Measurements from ENCODE around the gene SEMA6A. TPM values are rescaled to one million over a fixed set of nuclear protein-coding genes. Genes with fewer than 3 reads are reported as not detected.

Gene SEMA6A
- total and polyA plus RNA-seq, 4 donors: 3.4 to 31.6 (median 12.0) TPM

DNA sequence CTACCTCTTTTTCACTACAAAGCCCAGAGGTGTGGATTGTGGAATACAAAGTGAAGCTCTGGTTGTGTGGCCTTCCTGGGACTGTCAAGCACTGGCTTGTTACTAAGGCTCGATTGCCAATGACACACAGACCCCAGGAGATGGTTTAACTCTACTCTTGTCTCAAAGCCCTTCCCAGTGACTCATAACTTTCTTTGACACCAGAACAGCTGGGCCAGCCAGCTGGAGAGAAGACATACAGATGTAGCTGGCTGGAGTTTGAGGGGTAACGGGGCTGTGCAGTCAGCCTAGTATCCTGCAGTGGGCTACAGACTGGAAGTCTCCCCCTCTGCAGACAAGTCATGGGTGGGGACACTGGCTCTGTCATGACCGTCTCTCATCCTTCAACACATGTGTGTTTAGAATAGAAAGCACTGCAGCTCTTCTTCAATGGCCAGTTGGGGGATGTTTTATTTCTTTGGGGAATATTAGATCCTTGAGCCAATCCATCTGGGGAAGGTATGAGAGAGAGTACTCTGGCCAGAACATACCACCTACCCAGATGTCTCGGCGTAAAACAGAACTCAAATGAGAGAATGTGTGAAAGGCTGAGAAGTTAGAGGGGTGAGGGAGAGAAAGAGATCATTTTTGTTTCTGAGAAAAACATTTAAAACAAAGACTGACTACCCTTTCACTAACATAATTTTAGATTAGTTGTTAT, 53.3 kb downstream of the SEMA6A start:
- Histone ChIP-seq H3K9me3 (ENCODE audit: control insufficient read depth in 4 of 4, insufficient read depth in 3 of 4, low read length in 3 of 4) (no peaks in the 10 kb centered on the region), H3K36me3 (ENCODE audit: control insufficient read depth in 4 of 4, insufficient read depth in 4 of 4, low read length in 4 of 4) (no peaks in the 10 kb centered on the region), H3K4me3 (no peak overlapping the region), H3K4me1 (ENCODE audit: control insufficient read depth in 5 of 5, insufficient read depth in 5 of 5, low read length in 5 of 5) (peaks cover 0 to 19% (median 3%) of the 10 kb centered on the region in 5 donors), H3K27ac (ENCODE audit: low read depth in 1 of 2, low read length in 1 of 2) (peak overlapping the region in 1 of 2 donors; percentile 41), H3K9ac (ENCODE audit: insufficient read depth in 1 of 2, low read length in 2 of 2) (no peak overlapping the region), H3K27me3 (ENCODE audit: control insufficient read depth in 3 of 3, insufficient read depth in 3 of 3, low read length in 2 of 3) (no peaks in the 10 kb centered on the region)
- 79 to 87% methylated on average over 5 of the region's 5 CpGs for WGBS, 2 donors
- DNase-seq (peak in 2 of 3 donors; percentile 35 to 57), ATAC-seq (ENCODE audit: insufficient read depth, low FRiP score) (no peak)
- TF ChIP-seq, protein P1, sequence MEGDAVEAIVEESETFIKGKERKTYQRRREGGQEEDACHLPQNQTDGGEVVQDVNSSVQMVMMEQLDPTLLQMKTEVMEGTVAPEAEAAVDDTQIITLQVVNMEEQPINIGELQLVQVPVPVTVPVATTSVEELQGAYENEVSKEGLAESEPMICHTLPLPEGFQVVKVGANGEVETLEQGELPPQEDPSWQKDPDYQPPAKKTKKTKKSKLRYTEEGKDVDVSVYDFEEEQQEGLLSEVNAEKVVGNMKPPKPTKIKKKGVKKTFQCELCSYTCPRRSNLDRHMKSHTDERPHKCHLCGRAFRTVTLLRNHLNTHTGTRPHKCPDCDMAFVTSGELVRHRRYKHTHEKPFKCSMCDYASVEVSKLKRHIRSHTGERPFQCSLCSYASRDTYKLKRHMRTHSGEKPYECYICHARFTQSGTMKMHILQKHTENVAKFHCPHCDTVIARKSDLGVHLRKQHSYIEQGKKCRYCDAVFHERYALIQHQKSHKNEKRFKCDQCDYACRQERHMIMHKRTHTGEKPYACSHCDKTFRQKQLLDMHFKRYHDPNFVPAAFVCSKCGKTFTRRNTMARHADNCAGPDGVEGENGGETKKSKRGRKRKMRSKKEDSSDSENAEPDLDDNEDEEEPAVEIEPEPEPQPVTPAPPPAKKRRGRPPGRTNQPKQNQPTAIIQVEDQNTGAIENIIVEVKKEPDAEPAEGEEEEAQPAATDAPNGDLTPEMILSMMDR (IDR thresholded peaks at IDR 0.05; ENCODE audit: control extremely low read depth, extremely low read depth): no peak

DNA sequence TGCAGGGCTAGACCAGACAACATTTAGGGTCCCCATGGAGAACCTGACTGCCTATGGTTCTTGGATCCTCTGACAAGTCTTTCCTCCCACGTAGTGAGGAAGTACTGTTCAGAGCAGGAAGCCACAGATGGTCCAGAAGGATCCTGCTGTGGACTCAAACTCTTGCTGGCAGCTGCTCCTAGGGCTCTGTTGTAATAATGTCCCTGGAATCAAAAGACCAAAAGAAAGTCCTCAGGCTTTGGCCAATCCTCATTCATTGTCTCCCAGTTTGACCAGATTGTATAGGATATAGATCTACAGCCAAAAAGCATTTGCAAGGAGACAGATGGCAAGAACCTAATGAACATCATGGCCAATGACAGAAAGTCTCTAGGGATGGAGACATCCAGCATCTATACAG, 53.9 kb downstream of the SEMA6A start:
- DNase-seq (no peak), ATAC-seq (ENCODE audit: insufficient read depth, low FRiP score) (no peak)
- no peak overlapping the region for H3K9ac ChIP-seq (ENCODE audit: insufficient read depth in 1 of 2, low read length in 2 of 2)
- H3K4me3 ChIP-seq: no peak overlapping the region
- WGBS, 2 donors: 19 to 38% methylated on average over 1 of the region's 1 CpG
- TF ChIP-seq, protein P1 (IDR thresholded peaks at IDR 0.05; ENCODE audit: control extremely low read depth, extremely low read depth): no peak
- H3K4me1 ChIP-seq (ENCODE audit: control insufficient read depth in 5 of 5, insufficient read depth in 5 of 5, low read length in 5 of 5): peaks cover 0 to 19% (median 6%) of the 10 kb centered on the region in 5 donors
- H3K36me3 ChIP-seq (ENCODE audit: control insufficient read depth in 4 of 4, insufficient read depth in 4 of 4, low read length in 4 of 4): no peaks in the 10 kb centered on the region
- H3K27me3 ChIP-seq (ENCODE audit: control insufficient read depth in 3 of 3, insufficient read depth in 3 of 3, low read length in 2 of 3): no peaks in the 10 kb centered on the region
- H3K9me3 ChIP-seq (ENCODE audit: control insufficient read depth in 4 of 4, insufficient read depth in 3 of 4, low read length in 3 of 4): no peaks in the 10 kb centered on the region
- H3K27ac ChIP-seq (ENCODE audit: low read depth in 1 of 2, low read length in 1 of 2): peak overlapping the region in 1 of 2 donors; percentile 41

GRCh38 chr5:116518423-116518822, 56.2 kb downstream of the SEMA6A start:
- no peak for DNase-seq
- H3K9me3 ChIP-seq (ENCODE audit: control insufficient read depth in 4 of 4, insufficient read depth in 3 of 4, low read length in 3 of 4): no peaks in the 10 kb centered on the region
- H3K9ac ChIP-seq (ENCODE audit: insufficient read depth in 1 of 2, low read length in 2 of 2): no peak overlapping the region
- no peak overlapping the region for H3K4me3 ChIP-seq
- no peak for ATAC-seq (ENCODE audit: insufficient read depth, low FRiP score)
- no peaks in the 10 kb centered on the region for H3K27me3 ChIP-seq (ENCODE audit: control insufficient read depth in 3 of 3, insufficient read depth in 3 of 3, low read length in 2 of 3)
- 69 to 87% methylated on average over 3 of the region's 3 CpGs for WGBS, 2 donors
- H3K27ac ChIP-seq (ENCODE audit: low read depth in 1 of 2, low read length in 1 of 2): no peak overlapping the region
- no peaks in the 10 kb centered on the region for H3K36me3 ChIP-seq (ENCODE audit: control insufficient read depth in 4 of 4, insufficient read depth in 4 of 4, low read length in 4 of 4)
- TF ChIP-seq, protein P1 (IDR thresholded peaks at IDR 0.05; ENCODE audit: control extremely low read depth, extremely low read depth): no peak
- peaks cover 0 to 17% (median 9%) of the 10 kb centered on the region in 5 donors for H3K4me1 ChIP-seq (ENCODE audit: control insufficient read depth in 5 of 5, insufficient read depth in 5 of 5, low read length in 5 of 5)
